Ammon's horn (tissue), 1 donor: ENCODE results near the gene WDR48.
"Not testable (repeated sequence)": the region's sequence is repeated elsewhere in the genome, so short reads cannot be mapped to it uniquely, and the experiment has no call there.

Experiments
- DNase-seq: peaks from one replicate; pipeline ENCODE4 v3.0.0-alpha.2; 2016; ENCODE audit warnings: low spot score

WDR48 gene

DNA sequence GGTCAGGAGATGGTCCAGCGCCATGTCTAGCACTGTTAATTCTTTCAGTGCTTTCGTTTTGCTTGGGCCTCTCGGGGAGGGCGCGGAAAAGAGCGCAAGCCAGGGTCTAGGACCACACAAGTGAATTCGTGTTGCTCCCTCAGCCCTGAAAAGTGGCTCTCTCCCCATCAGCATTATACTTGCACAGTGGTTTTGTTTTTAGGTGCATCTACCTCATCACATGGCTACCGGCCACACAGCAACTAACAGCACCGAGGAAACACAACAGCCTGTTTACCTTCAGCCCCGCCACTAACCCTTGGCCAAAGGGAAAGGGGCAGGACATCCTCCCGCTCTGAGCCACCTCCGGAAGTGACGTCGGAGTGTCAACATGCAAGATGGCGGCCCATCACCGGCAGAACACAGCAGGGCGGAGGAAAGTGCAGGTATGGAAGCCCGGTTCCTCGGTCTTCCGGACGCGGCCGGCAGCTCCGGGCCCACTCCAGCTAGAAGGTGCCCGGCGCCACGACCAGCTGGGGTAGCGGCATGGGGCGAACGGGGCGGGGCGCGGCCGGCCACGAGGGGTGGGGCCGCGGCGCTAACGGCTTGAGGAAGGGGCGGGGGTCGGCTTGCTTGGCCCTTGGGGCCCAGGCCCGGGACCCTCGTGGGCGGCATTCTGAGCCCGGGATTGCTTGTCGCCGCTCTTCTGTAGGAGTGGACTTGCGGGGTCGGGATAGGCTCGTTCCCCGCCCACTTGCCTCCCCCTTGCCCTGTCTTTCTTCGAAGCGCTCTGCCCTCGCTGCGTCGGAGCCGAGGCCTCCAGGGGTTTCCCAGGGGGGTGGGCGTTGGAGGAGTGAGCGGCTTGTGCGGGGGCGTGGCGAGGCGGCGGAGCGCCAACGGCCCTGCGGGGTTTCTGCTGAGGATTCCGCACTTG lies at the start of gene WDR48, which contains the start of gene SCN11A:
WDR48 (plus strand) TSS at position 368 of the 913 bp plus-strand sequence; CDS start at position 378, 10 bp downstream.
SCN11A (minus strand) TSS at position 296 of the 913 bp plus-strand sequence. CDS start 101,582 bp downstream, outside the sequence.
- DNase-seq = peak; percentile 98

DNA sequence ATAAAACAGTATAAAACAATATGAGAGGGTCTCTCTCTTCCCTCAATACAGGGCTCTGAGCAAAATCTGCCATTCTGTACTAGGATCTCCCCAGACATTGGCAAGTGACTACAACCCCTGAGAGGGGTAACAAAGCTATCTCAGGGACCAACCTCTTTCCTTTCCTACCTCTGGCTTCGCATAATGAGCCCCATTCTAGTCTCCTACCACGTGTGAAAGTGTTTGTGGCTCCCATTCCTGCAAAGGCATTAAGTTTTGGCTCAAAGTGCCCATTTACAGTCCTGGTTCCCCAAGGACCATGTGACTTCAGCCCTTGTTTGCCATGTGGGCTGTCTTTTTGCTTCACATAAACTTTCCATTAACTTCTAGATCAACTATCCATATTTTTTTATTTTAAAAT lies 46.5 kb upstream of the WDR48 start:
- DNase-seq = no peak

DNA sequence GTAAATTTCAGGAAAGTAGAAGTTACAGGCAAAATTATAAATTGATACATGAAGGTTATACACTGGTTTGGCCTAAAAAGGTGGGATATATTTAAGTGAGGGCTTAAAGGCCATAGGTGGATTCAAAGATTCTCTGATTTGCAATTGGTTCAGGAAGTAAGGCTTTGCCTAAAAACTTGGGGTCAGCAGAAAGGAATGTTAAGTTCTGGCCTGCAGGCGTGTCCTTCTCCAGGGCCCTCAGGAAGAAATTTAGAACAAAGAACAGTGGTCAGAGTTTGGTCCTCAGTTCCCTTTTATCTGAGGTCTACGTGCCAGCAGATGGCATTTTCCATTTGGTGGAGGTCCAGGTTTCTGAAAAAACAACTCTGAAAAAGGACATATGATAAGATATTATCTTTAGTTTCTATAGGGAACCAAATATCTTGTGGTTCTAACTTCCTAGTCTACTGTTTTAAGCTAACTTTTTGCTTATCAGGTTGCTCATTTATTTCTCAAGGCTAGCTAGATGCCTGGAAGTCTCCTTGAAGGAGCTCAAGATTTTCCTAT lies 40.6 kb upstream of the WDR48 start:
- peak; percentile 7 for DNase-seq

DNA sequence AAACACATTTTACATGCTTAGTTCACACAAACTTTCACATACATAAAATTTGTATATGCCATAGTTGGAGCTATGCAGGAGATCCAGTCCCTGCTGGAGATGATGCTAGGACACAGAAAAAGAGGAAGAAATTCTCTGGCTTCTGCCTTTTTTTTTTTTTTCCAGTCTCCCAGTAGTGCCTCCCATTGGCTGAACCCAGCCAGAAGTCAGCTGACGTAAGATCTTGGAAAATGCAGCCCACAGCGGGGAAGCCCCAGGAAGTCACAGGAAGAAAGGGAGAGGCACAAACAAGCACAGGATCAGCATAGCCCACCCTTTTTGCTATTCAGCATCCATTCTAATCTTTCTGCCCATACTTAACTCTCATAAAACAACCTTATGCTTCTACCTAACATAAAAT lies 38.5 kb upstream of the WDR48 start:
- no peak for DNase-seq

DNA sequence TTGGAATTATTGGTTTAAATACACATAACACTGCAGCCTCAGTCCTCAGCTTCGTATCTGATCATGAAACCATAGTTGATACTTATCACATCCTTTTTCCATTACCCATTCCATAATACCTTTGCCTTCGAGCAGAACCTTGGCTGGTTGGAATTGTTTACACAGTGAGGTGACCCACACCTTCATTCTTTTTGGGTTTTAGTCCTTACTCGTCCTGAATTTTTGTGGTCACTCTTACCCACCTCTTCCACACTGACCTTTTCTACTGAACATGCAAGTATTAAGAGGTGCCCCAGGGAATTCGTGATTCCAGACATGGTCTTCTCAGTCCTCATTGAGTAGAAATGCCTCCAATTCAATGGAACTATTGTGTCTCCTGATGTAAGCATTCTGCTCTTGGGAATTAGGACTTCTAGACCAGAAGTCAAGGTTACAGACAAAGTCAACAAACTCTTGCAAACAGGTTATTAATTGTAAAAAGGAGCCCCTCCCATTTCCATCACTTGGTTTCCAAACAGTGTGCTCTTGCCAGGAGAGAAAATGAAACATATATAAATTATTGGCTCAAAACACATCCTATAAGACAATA lies 37.8 kb upstream of the WDR48 start:
- no peak for DNase-seq

DNA sequence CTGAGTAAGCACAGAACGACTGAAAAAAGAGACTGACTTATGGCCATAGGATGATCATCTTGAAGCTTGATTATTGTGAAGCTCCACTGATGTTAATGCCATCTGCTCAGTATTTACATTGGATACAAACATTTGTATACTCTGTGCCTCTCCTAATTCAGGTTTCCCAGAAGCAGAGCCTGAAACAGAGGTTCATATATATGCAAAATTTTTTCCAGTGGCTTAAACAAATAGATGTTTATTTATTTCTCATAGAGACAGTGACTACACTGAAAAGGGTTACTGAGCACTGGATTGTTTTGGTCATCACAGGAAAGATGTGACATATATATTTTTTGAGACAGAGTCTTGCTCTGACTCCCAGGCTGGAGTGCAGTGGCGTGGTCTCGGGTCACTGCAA lies 36.4 kb upstream of the WDR48 start:
- DNase-seq = no peak

DNA sequence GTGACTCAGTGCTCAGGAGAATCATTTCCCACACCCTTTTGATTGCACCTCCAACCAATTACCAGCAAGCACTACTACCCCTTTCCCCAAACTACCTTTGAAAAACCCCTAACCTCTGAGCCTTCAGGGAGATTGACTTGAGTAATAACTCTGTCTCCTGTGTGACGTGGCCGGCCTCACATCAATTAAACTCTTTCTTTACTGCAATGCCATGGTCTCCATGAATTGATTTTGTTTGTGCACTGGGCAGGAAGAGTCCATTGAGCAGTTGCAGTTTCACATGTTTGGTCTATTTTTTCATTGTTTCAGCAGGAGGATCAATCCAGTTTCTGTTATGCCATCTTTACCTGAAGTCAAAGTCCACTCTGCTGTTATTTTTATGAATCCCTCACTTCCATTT lies 32.5 kb upstream of the WDR48 start:
- DNase-seq = no peak

DNA sequence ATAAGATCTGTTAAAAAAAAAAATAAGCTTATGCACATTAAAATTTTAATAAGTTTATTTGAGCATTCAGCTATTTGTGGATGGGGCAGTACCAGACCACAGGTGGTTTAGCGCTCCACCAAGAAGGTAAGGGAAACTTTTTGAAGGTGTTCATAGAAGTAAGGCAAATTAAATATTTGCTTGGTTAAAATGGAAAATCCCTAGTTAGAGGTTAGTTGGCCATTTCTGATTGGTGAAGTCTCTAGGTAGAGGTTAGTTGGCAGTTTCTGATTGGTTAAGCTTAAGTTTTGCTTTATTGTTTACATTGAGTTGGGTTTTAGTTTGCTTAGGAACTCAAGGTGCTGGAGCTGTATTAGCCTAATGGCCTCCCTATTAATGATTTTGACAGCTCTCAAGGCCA lies 30.8 kb upstream of the WDR48 start:
- no peak for DNase-seq

DNA sequence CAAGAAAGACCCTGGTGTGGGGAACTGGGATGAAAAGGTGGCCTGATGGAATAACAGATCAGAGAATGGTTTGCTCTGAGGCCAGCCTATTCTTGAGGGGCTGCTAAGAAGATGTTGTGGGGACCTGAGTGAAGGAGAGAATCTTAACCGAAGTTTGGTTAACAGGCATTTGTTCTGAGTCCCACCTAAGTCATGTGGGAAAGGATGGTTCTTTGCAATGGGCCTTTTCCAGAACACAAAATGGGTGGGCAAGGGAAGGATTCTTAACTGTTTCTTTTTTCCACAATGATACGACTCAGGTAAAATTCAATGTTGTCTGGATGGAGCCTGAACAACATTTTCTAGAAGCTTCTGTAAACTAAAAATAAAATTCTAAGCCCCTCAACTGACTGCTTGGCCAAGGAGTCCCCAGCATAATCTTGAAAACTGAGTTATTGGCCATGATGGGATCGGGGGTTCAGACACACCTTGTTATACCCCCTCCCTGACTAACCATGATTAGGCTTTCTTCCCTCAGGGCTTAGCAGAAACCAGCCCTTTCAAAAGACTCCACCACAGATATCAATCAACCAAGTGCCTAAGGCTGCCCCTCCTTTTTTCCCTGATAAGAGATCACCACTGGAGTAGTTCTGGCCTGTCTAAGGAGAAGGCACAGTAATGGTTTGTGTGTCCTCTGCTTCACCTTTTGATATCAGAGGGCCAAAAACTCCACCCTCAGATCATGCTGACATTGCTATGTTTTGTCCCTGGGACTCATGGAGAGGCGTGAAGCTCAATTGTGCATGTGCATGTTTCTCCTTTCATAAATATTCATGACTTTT lies 30.1 kb upstream of the WDR48 start:
- DNase-seq = no peak

DNA sequence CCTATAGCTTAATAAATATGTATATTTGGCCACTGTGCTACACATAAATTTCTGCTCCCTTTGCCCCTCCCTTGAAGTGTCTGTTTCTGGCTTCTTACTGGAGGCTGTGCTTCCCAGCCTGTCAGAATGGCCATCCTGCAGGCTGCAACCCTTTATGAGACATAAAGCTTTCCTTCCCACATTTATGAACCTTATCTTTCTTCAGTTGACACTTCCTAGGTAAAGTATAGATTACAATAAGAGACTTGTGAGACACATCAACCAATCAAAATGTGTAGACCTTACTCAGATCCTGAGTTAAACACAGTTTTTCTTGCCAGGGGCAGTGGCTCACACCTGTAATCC lies 29.6 kb upstream of the WDR48 start:
- DNase-seq = no peak

DNA sequence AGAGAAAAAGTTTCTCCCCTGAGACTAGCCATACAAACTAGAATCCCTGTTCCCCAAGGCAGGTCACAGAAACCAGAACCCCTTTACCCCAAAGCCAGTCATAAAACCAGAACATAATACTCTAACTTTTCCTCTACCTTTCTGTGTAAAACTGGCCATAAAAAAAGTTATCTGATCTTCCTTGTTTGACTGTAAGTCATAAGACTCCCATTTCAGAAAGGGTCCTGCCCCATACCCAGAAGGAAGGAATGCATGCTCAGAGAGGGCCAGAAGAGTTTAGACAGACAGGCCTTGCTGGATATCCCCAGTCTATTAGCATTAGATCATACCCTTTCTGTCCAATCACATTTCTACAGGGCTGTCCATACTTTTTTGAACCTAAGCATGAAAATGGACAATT lies 27.3 kb upstream of the WDR48 start:
- DNase-seq = no peak

DNA sequence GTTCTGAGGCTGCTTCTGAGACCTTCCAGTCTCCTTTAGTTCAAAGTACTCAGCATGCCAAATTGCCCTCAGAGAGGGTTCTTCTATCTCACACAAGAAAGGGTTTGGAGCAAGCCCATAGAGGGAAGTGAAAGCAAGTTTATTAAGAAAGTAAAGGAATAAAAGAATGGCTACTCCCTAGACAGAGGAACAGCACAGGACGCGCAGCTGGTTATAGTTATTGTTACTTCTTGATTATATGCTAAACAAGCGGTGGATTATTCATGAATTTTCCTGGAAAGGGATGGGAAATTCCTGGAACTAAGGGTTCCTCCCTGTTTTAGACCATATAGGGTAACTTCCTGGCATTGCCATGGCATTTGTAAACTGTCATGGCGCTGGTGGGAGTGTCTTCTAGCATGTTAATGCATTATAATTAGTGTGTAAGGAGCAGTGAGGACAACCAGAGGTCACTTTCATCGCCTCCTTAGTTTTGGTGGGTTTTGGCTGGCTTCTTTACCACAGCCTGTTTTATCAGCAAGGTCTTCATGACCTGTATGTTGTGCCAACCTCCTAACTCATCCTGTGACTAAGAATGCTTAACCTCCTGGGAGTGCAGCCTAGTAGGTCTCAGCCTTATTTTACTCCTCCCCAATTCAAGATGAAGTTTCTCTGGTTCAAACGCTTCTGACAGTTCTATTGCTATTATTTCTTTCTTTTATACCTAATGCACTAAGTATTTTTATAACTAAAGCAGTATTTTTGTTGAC lies 26.4 kb upstream of the WDR48 start:
- DNase-seq = peak; percentile 8

DNA sequence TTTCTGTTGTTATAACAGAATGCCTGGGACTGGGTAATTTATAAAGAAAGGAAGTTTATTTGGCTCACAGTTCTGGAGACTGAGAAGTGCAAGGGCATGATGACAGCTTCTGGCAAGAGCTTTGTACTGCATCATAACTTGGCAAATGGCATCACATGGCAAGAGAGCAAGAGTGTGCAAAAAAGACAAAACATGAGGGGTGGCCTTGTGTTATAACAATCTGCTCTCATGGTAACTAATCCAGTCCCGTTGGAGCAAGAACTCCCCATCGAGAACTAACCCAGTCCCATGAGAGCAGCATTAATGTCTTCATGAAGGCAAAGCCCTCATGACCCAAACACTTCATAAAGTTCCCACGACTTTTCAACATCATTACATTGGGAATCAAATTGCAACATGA lies 23.3 kb upstream of the WDR48 start:
- peak; percentile 24 for DNase-seq

DNA sequence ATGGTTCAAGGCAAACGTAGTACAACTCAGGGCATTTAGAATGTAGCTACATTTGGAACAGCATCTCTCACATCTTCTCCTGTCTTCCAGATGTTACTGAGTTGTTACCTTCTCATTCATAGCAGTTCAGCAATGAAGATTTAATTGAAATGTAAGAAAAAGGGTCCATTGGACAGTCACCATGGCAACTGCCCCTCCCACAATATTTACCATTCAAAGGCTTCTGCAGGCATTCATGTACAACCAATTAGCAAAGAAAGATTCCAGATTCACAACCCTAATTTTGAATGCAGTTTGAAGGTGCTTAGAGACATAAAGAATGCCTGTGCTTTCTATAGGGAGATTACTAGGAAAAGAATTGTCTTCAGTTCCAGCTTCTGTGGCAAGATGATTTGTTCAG lies 22.3 kb upstream of the WDR48 start:
- no peak for DNase-seq

DNA sequence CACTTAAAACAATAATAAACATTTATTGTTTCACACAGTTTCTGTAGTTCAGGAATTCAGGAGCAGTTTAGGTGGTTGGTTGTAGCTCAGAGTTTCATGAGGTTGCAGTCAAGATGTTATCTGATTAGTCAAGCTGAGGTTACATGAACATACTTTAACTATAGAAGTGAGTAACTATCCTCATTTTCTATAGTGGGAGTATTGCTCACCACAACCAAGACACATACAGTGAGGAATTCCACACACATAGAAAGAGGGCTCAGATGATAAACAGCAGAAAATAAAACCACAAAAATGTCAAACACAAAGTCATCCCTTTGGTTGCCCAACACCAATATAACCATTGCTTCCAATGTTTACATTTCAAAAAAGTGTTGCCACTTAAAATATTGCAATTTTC lies 13.7 kb upstream of the WDR48 start:
- no peak for DNase-seq

DNA sequence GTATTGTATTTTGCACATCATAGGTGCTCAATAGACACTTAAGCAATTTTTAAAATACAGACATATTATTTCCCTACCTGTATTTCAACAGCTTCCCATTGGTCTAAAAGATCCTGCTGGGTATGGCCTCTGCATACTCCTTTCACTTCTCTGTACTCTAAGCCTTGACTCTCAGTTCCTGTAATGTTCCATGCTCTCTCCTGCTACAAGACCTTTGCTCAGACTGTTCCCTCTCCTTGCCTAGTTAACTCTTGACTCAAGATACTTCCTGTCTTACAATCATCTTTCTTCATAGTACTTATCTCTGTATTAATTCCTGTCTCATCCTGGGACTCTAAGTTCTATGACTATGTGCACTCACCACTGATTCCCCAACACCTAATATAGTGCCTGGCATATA lies 1.8 kb upstream of the WDR48 start:
- DNase-seq = peak; percentile 62

DNA sequence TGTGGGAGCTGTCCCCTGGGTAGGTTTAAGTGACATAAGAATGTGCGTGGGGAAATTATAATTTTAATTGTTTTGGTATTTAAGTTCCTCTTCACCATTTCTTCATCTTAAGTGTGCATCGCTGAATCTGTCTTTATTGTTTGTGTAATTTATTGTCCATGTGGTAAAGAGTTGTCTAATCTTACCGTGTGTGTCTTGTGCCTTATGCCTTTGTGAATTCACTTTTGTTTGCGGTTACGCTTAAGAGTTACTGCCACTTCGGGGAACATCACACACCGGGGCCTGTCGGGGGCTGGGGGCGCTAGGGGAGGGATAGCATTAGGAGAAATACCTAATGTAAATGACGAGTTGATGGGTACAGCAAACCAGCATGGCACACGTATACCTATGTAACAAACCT lies 767 bp downstream of the WDR48 start:
- no peak for DNase-seq

DNA sequence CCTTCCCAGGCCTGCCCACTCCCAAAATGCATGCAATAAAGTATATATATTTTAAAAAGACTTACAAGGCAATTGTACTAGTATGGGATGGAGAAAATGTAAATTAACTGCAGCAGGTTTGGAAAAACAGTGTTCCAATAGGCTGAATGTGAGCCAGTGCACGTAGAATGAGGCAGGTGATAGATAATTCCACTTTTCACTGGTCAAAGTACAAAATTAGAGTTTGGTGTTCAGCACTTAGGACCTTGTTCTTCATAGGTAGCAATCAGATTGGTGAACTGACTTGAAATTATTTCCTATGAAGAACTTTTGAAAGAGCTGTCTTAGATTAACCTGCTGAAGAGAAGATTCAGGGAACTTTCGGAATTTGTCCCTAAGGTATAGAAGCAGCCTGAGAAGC lies 1.9 kb downstream of the WDR48 start:
- no peak for DNase-seq

DNA sequence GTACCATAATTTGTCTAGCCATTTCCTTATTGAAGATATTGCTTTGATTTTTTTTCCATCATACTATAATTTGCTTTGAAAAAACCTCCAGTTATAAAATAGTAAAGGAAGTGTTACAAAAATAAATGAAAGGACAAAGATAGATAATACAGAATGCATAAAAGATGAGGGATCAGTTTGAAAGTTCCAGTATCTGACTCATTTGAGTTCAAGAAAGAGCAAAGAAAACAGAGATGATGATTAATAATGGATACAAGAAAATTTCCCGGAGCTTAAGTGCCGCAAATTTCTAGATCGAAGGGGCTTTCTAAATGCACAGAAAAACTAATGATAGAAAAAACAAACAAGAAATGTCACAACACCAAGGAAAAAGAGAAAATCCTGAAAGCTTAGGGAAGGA lies 4.3 kb downstream of the WDR48 start:
- DNase-seq = no peak

DNA sequence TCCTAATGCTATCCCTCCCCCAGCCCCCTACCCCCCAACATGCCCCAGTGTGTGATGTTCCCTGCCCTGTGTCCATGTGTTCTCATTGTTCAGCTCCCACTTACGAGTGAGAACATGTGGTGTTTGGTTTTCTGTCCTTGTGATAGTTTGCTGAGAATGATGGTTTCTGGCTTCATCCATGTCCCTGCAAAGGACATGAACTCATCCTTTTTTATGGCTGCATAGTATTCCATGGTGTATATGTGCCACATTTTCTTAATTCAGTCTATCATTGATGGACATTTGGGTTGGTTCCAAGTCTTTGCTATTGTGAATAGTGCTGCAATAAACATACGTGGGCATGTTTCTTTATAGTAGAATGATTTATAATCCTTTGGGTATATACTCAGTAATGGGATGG lies 9.4 kb downstream of the WDR48 start:
- DNase-seq = not testable (repeated sequence)

DNA sequence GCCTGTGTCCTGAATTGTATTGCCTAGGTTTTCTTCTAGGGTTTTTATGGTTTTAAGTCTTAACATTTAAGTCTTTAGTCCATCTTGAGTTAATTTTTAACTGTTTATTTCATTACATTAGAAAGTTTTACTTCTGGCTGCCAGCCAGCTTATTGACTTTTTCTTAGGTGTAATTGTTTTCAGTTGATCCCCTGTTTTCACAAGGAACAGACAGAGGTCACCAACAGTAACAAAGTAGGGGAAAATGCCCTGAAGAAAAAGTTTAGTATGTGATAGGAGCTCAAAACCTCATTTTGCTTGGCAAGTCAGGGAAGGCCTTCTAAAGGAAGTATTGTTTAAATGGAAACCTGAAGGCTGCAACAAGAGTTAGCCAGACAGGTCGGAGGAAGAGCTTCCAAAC lies 10.4 kb downstream of the WDR48 start:
- DNase-seq = no peak

DNA sequence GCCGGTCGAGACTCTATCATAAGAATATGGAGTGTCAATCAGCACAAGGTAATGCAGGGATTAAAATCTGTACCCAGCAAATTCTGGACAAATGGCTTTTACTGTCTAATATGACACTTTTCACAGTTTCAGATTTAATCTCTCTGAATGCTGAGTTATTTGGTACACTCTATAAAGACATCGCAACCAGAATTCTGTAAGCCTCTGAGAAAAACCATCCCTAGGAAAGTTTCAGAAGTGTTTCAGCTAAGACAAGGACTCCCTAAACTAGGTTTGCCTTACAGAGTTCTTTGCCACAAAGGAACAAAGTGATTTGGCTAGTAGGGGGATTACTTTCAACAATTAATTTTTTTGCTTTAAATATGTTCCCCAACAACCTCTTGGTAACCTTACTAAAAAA lies 11.3 kb downstream of the WDR48 start:
- DNase-seq = no peak
